Stimulated activated CD8-positive, alpha-beta memory T cell treated with anti-CD3 and anti-CD28 coated beads, Interleukin-2, amount 100 ng/mL, for 1 hour (primary cell): ENCODE measurements around the gene BIRC7.
"Not testable (repeated sequence)": the region's sequence is repeated elsewhere in the genome, so short reads cannot be mapped to it uniquely, and the experiment has no call there.

Source experiments
- DNase-seq, 2 donors: peaks; one replicate each; pipeline ENCODE4 v3.0.0-alpha.2; 2020; ENCODE audit warnings: low read depth in 2 of 2

BIRC7 gene

DNA sequence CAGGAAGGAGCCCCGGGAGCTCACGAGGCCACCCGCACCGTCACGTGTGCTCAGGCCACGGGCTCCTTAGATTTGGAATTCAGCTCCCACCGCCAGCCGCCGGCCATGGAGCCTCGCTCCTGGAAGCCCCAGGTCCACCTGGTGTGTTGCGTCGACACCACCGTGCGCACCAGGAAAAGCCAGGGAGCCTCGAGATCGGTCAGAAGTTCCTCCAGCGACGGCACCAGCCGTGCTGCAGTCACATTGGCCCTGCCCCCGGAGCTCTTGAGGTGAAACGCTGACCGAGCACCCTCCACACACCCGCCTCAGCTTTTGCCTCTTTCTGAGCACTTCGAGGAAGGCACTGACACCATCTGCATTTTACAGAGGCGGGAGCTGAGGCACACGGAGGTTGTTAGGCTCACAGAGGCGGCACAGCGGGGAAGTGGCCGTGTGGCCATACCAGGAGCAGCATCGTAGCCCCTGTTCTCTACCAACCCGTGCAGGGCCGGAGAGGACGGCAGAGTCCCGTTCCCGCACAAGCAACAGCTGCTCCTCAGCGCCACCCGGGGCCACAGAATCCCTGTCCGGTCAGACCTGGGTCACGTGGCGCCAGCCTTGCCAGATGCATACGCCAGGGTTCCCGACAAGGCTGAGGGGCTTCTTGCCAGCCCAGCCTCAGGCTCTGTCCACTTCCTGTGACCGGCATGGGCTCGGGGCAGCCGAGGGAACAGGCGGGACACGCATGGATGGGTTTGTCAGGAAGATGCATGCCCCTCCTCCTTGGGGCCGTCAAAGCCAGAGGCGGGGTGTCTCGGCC, 11.0 kb downstream of the BIRC7 start:
- DNase-seq, result no peak

DNA sequence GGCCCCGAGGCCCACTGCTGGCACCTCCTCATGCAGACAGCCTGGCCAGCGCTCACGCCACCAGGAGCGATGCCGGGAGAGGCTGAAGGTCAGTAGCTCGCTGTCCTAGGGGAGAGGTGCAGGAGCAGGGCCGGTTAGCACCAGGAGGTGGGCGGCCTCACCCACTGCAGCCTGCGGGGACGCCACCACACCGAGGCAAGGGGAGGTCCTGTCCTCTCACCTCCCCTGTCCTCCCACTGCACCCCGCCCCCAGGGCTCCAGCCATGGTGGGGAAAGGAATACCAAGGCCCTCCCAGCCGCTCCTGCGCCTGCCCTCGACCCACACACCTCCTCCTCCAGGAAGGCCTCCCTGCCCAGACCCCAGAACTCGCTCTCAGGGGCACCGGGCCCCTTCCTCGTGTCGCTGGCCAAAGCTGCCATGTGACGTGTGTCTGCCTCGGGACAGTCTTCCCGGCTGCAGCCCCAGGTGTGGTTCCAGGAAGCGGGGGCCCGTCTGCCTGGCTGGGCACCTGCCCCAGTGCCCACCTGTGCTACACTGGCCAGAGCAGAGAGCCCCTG, 12.0 kb downstream of the BIRC7 start:
- no peak for DNase-seq

DNA sequence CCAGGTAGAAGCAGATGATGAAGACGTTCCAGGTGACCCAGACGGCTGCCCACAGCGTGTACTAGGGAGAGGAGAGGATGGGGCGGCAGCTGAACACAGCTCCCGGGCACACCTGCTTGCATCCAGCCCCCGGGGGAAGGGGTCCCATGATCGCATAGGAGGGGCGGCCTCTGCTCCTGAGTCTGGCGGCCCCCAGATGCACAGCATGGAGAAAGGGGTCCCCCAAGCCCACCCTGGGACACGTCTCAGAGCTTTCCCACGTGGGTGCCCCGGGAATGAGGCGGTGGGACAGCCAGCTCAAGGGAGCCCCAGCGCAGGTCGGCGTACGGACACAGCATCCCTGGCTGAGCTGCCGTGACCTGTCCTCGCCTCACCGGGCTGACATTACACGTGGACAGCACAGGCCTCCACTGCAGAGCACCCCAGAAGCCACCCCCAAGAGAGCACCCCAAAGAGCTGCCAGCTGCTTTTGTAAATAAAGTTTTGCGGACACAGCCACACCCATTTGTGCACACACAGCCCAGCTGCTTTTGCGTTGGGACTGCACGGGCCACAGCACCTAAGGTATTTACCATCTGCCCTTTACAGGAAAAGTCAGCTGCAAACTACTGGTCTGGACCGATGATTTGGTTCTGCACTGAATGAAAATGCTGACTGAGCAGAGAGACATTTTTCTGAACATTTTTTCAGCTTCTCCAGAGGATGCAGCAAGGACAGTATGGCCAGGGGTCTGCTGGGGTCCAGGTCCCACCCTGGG, 13.3 kb downstream of the BIRC7 start:
- no peak for DNase-seq

DNA sequence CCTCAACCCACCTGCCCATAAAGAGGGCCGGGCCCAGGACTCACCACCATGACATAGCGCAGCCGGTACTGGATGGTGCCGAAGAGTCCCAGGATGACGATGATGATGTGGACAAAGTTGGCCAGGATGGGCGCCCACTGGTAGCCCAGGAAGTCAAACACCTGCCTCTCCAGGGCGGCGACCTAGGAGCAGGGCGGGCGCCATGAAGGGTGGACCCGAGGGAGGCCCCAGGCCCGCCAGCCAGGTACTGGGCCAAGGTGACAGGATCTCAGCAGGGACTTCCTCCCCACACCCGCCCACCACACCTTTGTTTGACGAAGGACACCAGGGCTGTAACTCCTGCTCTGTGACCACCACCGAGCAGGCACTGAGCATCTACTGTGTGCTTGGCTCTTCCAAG, 14.2 kb downstream of the BIRC7 start:
- no peak for DNase-seq

DNA sequence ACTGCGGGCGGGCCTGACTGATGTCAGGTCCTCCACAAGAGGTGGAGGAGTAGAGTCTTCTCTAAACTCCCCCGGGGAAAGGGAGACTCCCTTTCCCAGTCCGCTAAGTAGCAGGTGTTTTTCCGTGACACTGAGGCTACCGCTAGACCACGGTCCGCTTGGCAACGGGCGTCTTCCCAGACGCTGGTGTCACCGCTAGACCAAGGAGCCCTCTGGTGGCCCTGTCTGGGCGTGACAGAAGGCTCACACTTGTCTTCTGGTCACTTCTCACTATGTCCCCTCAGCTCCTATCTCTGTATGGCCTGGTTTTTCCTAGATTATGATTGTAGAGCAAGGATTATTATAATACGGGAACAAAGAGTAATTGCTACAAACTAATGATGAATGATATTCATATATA, 15.6 kb downstream of the BIRC7 start:
- DNase-seq, result not testable (repeated sequence)

DNA sequence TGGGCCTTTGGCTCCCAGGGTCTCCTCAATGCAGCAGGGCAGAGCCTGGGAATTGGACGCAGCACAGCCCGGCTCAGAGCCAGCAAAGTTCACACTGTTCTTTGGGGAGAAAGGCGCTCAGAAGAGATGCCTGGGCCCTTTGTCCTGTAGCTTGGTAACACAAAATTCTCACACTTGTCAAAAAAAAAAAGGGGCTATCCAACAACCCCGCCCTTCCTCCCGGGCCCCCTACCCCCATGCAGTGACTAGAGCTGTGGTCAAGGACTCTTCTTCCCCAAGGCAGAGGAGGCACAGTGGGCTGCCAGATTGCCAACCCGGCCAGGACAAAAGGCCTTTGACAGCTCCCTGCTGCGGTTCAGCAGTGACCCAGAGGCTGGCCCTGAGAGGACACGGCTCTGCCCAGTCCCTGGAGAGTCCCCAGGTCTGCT, 16.6 kb downstream of the BIRC7 start:
- no peak for DNase-seq

DNA sequence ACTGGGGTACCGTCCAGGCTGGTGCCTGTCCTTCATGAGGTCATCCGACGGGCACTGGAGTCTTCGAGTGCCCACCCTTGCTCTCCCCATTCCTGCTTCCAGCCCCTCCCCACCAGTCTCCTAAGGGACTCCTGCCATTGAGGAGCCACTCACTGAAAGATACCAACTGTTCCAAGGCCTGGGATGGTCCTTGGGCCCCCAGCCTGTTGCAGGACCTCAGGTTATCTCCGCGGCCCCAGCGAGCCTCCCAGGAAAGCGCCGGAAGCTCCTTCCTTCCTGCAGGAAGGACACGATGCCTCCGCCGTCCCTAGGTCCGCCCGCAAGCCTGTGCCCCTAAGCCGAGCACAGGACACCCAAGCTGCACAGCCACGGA, 17.3 kb downstream of the BIRC7 start:
- DNase-seq, result no peak

DNA sequence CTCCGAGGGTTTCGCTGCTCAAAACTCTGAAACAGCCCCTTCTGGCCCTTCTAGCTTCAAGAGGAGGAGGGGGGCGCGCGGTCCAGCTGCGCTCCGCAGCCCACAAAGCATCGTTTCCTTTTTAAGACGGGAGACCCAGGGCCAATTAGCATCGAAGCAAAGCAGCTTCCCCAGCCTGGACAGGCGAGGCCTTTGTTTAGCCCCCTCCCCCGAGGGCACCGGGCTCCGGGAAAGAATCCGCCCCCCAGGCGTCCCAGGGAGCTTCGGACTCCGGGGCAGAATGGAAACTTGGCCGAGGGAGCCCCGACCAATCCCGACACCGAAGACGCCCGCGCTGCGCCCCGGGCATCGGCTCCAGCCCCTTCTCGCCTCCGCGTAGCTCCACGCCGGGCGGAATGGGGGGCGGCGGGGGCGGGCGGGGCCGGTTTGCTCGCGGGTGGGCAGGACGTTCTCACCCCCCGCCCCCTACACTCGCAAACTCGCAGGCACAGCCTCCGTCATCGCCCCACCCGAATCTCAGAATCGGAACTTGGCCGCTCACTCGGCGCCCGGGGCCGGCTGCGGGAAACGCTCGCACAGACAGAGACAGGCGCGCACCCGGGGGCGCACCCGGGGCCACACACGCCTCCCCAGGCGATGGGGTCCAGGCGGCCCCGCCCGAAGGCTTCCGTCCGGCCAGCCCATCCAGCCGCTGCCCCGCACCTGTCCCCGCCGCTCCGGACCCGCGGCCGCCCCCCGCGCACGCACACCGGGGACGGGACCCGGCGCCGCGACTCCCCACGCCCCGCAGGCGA, 17.9 kb downstream of the BIRC7 start:
- no peak for DNase-seq

DNA sequence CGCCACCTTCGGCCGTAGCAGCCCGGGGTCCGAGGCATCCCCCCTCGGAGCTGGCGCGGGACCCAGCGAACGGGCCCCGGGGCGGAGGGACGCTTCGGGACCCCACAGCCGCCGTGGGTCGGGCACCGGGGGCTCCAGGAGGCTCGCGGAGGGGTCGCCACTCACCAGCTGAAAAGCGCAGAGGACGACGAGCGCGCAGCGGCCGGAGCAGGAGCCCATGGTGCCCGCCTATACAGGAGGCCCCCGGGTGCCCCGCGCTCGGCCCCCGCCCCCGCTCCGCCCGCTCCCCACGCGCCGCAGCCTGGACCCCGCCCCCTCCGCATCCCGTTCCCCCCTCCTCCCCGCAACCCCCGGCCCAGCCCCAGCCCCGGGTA, 18.5 kb downstream of the BIRC7 start, which contains the start of gene NKAIN4:
Gene NKAIN4 (minus strand): TSS at position 232 of the 374 bp plus-strand sequence. CDS start 13 bp downstream, at position 219.
- DNase-seq, result no peak

DNA sequence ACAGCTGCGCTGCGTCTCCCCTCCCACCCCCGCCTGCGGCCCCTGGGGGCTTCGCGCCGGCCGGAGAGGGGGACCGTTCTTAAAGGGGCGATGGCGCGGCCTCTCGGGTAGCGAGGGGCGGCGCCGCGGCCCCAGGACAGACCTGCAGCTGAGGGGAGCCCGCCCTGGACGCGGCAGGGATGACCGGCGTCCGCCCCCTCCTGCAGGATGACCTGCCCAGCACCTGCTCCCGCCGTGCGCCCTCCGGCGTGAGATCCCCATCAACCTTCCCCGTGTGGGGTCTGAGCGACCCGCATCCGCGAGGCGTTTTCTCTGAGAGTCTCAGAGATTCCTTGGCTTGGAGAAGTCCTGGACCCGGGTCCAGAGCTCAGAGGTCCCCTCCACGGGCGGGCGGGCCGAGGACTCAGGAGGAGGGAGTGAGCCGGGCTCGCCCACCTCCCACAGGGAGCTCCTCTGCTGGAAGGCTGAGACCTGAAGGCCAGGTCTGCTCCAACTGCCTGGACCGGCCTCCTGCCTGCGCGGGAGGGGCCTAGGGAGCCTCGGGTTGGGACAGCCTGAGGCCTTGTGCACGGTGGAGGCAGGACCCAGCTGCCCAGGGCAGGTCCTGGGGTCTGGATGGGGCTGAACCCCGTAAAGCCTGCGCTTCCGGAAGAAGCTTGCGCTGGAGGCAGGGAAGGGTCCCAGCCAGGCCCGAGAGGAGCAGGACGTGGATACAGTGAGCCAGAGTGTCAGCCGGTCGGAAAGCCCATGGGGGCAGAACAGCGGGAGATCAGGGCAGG, 19.1 kb downstream of the BIRC7 start:
- no peak for DNase-seq

DNA sequence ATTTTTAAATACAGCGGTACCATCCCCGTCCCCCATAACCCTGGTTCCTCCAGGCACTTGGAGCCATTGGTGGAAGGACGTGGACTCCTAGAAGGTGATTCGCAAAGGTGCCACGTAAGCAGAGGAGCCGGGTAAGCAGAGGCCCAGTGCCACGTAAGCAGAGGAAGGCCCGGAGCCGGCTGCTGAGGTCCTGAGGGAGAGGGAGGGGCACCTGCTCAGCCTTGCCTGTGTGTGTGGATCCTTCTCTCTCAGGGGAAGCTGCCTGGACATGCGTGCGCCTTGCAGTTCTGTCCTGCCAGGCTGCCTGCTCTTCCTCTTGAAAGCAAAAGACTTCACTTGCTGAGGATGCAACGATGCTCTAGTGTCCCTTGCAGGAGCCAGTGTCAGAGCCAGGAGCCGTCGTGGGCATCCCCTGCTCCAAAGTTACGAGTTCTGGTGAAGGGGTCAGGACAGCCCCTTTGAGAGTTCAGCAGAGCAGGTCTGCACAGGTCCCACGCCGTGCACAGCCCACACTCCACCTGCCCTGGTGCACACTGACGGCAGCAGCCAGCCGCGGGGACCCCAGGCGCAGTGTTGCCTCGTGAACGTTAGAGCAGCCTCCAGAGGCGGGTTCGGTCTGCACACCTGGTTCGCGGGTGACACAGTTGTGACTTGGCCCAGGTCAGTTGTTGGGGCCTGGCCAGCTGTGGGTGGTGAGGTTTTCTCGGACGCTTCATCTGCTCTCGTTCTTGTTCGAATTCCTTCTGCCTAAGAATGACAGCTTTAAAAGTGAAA, 20.4 kb downstream of the BIRC7 start:
- no peak for DNase-seq

DNA sequence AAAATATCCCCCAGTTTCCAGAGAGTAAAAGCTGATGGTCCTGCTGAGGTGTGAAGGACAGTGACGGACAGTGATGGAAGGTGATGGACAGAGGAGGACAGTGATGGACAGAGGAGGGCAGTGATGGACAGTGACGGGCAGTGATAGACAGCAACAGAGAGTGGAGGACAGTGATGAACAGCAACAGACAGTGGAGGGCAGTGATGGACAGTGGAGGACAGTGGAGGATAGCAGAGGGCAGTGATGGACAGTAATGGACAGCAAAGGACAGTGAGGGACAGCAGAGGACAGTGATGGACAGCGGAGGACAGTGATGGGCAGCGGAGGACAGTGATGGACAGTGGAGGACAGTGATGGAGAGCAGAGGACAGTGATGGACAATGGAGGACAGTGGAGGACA, 21.2 kb downstream of the BIRC7 start:
- no peak for DNase-seq

DNA sequence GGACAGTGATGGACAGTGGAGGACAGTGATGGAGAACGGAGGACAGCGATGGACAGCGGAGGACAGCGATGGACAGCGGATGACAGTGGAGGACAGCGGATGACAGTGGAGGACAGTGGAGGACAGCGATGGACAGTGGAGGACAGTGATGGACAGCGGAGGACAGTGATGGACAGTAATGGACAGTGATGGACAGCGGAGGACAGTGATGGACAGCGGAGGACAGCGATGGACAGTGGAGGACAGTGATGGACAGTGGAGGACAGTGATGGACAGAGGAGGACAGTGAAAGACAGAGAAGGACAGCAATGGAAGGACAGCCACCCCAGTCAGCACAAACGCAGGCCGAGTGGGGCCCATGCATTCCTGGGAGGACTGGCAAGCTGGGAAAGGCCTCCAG, 21.9 kb downstream of the BIRC7 start:
- DNase-seq, result no peak

DNA sequence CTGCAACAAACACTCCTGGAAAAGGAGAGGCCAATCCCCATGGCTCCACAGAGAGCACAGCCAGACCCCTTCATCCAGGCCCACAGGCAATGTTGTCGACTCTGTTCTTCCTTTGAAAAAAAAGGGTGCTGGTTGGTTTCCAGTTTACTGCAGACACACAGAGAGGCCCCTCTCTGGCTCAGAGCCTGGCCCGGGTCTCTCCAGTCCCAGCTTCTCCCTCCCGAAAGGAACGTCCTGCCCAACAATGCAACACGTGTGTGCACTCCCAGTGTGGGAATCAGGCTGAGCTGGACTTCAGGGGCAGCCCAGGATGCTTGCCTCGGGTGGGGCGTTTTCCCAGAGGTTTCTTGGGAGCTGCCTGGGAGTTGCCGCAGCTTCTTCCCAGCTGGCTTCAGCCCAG, 23.1 kb downstream of the BIRC7 start:
- DNase-seq, result no peak

DNA sequence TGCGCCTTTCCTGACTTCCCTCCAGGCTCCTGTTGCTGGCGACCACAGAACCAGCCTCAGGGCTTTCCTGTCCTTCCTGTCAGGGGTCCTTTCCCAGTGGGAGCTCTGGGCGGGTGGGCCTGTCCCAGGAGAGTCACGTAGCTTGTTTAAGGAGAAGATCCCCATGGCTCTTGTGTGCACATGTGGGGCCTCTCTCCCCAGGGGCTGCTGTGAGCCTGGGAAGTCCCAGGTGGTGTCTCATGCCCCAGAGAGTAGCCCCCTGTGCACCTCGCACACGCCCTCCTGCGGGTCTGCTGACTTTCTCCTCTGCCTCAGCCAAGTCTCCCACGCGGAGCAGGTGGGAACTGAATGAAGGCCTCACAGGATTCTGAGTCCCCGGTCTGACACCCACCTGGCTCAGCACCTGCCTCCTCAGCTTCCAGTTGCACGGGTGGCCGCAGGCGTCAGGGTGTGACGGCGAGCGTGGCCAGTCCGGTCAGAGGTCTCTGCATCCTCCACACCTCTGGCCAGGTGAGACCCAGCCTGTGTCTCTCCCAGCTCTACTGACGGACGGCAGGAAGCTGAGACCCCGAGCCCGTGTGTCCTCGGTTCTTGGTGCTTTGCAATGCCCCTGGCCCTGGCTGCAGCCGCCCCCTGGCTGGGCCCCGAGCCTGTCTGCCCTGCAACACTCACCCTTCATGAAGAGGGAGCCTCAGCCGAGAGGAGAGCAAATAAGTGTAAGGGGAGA, 24.2 kb downstream of the BIRC7 start:
- DNase-seq, result no peak

DNA sequence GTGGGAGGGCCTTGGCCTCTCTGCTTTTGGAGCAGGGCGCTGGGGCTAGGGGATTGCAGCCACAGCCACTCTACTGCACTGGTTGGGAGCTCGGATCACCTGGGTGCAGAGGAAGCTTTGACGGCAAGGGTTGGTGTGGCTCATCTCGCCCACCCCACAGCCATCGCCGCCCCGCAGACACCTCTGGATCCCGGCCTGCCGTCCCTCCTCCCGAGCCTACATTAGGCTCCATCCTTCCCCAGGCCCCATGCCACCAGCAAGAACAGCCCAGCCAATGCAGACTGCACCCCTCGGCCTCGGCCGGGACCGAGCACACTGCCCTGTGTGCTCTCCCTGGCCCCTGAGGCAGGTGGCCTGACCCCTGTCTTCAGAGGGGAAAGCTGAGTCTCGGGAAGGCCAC, 24.8 kb downstream of the BIRC7 start:
- DNase-seq, result no peak

DNA sequence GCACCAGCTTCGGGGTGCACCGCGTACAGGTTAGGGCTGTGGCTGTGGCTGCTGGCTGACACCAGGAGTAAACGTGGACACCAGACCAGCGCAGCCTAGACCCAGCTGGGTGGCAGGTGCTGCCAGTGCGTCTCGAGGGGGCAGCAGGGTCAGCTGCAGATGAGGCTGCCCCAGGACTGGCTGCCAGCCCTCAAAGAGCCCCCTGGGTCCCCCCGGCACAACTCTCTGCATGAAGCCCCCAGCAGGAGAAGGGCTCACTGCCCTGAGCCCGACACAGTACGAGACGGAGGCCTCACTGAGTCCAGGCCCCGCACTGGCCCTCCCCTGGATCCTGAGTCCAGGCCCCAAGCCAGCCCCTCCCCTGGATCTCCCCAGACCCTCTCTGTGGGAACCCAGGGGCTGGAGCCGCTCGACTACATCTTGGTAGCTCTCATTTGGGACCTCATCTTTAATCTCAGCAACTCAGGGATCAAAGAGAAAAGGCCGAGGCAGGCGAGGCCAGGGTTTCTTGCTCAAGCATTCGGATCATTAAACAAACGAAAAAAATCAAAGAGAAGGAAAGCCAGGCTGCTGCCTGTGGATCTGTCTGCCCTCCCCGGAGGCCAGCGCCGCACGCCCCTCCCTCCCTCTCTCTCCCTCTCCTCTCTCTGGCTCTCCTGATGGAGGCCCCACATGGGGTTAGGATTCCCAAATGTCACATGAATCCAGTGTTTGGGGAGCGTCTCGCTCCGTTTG, 25.5 kb downstream of the BIRC7 start:
- no peak for DNase-seq

DNA sequence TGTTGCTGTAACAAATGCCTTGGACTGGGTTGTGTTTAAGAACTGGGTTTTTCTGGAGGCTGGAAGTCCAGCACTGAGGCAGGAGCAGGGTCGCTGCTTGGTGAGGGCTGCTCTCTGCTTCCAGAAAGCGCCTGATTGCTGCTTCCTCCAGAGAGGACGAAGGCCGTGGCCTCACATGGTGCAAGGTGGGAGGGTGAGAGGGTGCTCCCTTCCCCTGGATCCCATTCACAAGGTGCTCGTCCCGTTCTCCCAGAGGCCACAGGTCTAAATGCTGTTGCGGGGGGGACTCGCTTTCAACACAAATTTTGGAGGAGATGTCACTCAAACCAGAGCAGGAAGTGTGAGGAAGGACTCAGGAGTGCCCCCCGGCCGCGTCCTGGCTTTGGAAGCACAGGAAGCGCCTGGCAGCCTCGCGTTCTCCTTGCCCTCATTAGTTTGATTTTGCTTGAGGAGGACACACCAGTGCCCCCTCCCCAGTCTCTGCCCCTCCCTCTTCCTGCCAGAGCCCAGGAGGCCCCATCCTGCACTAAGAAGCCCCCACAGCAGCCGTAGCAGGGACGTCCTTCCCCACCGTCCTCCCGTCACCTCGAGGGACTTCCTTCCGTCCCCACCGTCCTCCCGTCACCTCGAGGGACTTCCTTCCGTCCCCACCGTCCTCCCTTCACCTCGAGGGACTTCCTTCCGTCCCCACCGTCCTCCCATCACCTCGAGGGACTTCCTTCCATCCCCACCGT, 26.3 kb downstream of the BIRC7 start:
- DNase-seq, result no peak

DNA sequence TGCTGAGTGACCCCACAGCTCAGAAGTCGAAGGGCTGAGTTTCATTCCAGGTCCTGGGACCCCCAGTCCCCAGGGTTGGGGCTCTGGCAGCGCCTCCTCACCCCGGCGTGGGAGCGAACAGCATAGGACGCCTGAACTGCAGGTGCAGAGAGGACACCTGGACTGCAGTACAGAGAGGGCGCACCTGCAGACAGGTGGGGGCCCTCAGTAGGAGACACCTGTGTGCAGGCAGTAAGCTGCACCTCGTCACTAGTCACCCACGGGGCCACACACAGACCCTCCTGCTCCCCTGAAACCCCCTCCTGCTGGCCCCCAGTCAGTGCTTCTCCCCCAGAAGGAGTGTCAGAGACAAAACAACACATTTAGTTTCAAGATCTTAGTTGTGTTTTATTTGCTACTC, 27.1 kb downstream of the BIRC7 start:
- DNase-seq, result no peak
